Measurements from ENCODE around the gene PPIL4.

The PPIL4 gene

GRCh38 chr6:149473080-149474052 is 72.5 kb downstream of the PPIL4 start:
- TF ChIP-seq CTCF (conservative IDR thresholded peaks at IDR 0.05) (no peak), ZFX (IDR thresholded peaks at IDR 0.05) (no peak)
- no peak overlapping the region for H3K27ac ChIP-seq

- H3K27ac ChIP-seq: no peak overlapping the region
- TF ChIP-seq ZFX (IDR thresholded peaks at IDR 0.05) (no peak), CTCF (conservative IDR thresholded peaks at IDR 0.05) (no peak)
Observed at GRCh38 chr6:149472241-149472640, 73.6 kb downstream of the PPIL4 start.

GRCh38 chr6:149471801-149472200 is 74.0 kb downstream of the PPIL4 start:
- TF ChIP-seq CTCF (conservative IDR thresholded peaks at IDR 0.05) (no peak), ZFX (IDR thresholded peaks at IDR 0.05) (no peak)
- H3K27ac ChIP-seq: no peak overlapping the region

GRCh38 chr6:149470948-149471347 is 74.9 kb downstream of the PPIL4 start:
- no peak overlapping the region for H3K27ac ChIP-seq
- no peak for TF ChIP-seq ZFX (IDR thresholded peaks at IDR 0.05)
- TF ChIP-seq CTCF (conservative IDR thresholded peaks at IDR 0.05): no peak

- H3K27ac ChIP-seq: no peak overlapping the region
- TF ChIP-seq ZFX (IDR thresholded peaks at IDR 0.05) (no peak), CTCF (conservative IDR thresholded peaks at IDR 0.05) (no peak)
Observed at GRCh38 chr6:149468179-149468578, 77.7 kb downstream of the PPIL4 start.

- no peak overlapping the region for H3K27ac ChIP-seq
- no peak for TF ChIP-seq CTCF (conservative IDR thresholded peaks at IDR 0.05)
Observed at GRCh38 chr6:149467265-149467664, 78.6 kb downstream of the PPIL4 start.

GRCh38 chr6:149464411-149464810 is 81.4 kb downstream of the PPIL4 start:
- TF ChIP-seq CTCF (conservative IDR thresholded peaks at IDR 0.05): no peak
- no peak for TF ChIP-seq ZFX (IDR thresholded peaks at IDR 0.05)
- no peak overlapping the region for H3K27ac ChIP-seq

Measured in C4-2B (cell line).